GM18520 (cell line): ENCODE results near the gene ACTBL2.
"Not testable (repeated sequence)": the region's sequence is repeated elsewhere in the genome, so short reads cannot be mapped to it uniquely, and the experiment has no call there.

Source experiments
- ATAC-seq: cut with Tn5 transposase; IDR thresholded peaks from one replicate; pipeline ENCODE4 v1.9.1; 2021; ENCODE audit not compliant: unreplicated experiment

The ACTBL2 gene

DNA sequence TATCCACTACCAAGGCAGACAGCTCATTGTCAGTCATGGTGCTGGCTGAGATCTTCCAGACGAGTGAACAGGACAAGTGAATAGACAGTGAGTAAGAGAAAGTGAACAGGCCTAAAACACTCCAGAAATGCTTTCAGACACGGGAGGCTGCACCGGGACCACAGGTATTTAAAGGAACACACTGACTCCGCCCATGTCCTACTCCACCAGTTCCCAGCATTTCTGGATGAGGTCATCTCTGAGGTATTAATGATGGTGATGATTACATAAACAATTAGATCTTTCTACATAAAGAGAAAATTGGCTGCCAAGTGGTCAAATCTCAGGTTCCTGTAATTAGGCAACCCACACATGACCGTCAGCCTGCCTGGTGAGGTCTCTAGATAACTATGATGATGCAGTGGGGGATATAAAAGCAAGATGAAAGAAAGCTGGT, at the start of gene ACTBL2:
ACTBL2 (minus strand) TSS at position 141 of the 436 bp plus-strand sequence; CDS start at position 37, 104 bp downstream.
- no peak for ATAC-seq

DNA sequence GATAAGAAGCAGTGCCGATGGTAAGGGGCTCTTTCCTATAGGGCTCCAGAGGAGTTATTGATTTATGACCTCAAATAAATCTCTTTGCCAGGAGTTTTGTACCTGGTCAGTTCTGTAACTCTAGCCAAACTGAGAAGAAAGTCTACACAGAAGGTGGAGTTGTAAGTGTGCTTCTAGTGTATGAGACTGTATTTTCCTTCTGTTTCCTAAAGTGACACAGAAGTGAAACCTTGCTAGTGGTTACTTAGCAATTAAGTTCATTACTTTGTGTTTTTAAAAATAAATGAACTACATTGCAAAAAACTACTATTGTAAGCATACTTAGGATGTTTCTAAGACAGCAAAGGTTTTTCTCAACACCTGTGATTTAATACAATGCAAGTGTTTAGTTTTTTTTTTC, 48.7 kb upstream of the ACTBL2 start:
- no peak for ATAC-seq

GRCh38 chr5:57529864-57530263, 47.3 kb upstream of the ACTBL2 start:
- no peak for ATAC-seq

GRCh38 chr5:57527870-57528269, 45.3 kb upstream of the ACTBL2 start:
- no peak for ATAC-seq

GRCh38 chr5:57524348-57525060, 41.9 kb upstream of the ACTBL2 start:
- no peak for ATAC-seq

GRCh38 chr5:57522477-57522876, 39.9 kb upstream of the ACTBL2 start:
- not testable (repeated sequence) for ATAC-seq

GRCh38 chr5:57518415-57518814, 35.8 kb upstream of the ACTBL2 start:
- not testable (repeated sequence) for ATAC-seq

DNA sequence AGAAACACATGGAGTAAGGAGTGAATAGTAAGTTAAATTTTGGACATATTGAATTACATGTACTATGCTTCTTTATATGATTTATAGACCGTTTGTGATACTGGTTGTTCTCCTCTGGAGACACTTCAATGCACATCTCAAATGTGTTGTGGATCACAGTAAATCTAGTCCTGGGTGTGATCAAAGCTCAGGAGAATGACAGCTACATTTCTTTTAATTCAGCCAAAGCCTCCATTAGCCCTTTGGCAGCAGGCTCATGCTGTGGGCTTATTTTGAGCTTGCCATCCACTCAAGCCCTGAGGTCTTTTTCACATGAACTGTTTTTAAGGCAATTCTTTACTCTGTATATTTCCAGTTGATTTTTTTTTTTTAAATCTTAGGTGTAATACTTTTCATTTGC, 34.6 kb upstream of the ACTBL2 start:
- no peak for ATAC-seq

- ATAC-seq: no peak
Measured at GRCh38 chr5:57513785-57514184, 31.2 kb upstream of the ACTBL2 start.

DNA sequence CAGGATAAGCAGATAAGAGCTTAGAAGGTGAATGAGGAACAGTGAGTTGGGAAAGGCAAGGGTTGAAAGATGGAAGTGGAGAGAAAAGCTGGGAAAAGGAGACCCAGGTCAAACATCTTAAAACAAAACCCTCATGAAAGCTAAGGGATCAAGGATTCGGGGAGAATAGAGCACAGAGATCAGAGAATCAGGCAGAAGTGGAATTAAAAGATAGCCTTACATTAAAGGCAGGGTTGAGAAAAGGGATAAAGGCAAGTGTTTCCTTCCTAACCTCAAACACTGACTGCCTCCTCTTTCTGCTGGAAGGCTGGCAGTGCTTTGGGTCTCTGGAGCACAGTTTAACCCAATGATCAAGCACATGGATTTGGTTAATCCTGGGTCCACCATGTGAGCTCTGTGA, 28.7 kb upstream of the ACTBL2 start:
- no peak for ATAC-seq

- ATAC-seq: no peak
Measured at GRCh38 chr5:57509501-57510260, 27.1 kb upstream of the ACTBL2 start.

- ATAC-seq: no peak
Measured at GRCh38 chr5:57508211-57508610, 25.6 kb upstream of the ACTBL2 start.

DNA sequence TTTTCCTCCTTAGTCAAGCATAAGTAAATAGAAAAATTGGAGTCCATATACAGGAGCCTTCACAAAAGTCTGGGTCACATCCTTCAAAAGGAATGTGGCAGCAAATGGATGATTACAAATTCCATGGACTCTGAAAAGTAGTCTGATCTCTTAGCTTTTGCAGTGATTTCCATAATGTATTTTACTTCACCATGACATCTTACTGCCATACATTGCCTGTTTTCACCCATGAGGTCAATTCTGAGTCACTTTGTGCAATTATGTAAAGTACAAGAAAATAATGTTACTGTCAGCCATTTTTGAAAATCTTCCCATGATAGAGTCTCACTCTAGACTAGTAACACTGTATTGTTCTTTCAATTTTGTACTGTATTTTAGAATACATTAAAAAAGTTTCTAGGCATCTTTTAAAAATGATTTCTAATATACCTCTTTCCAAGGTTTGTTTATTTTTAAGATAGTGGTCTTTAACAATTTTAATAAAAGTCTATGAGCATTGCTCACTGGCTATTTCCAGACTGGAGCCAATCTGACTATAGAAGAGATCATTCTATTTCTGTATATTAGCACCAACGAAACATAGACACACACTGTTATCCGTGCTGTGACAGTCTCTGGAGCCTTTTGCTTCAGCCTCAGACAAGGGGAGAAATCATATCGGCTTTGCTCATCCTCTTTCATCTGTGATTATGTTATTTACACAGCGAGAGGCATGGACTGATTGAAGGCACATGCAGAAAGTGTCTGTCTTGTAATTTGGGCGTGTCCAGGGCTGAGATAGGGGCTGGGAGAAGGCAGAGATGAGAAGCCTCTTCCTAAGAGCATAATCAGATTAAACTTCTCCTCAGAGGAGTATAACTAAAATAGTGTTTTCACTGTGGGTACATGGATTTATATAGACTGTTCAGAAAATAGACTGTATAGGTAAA, 22.9 kb upstream of the ACTBL2 start:
- ATAC-seq: no peak

- no peak for ATAC-seq
Measured at GRCh38 chr5:57504357-57504756, 21.7 kb upstream of the ACTBL2 start.

DNA sequence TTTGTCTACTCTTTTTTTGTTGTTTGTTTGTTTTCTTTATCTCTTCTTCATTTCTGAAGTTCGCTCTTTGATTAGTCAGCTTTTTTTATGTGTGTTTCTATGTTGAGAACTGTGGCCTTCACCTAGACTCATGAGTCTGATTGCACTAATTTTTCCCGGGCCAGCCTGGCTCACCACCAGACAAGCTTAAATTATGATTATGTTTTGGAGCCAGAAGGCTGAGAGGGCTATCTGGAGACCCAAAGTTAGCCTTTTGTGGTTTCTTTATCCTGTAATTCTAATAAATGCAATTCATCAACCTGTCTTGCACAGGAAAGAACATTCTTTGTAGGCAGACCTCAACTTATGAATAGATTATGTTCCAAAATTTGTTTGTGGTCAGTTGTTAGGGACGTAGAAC, 20.8 kb upstream of the ACTBL2 start:
- ATAC-seq: no peak

DNA sequence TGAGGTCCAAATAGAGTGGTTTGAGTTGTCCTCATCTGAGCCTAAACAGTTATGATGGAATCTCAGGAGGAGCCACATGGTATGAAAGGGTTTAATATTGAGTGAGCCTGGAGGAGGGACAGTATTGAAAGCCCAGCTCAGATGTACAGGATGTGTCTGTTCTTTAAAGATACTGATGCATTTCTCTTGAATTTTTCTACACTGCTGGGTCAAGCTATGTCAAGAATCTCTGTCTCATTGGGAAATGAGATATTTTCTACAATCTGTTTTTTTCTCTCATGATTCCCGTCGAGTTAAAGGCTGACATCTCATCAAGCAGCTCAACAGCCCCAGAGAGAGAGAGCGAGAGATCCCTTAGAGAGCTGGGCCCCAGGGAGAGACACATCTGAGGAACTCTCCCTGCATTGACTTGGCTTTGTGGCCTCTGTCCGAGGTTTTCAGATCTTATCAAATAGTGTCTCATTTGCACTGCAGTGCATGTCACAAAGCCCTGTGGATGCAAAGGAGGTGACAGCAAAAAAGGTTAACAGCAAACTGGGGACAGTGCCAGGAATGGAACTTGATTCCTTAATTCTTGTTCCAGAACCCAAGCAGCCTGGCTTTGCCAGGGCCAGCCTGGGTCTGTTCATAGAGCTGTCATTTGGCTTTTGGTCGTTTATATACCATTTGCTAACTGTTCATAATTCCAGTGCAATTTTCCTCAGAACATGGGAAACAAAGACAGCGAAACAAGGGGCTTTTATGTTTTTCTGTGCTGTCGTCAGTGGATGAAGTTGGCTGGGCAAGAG, 19.0 kb upstream of the ACTBL2 start:
- ATAC-seq: no peak

GRCh38 chr5:57499262-57500050, 16.8 kb upstream of the ACTBL2 start:
- ATAC-seq: peak; percentile 74

DNA sequence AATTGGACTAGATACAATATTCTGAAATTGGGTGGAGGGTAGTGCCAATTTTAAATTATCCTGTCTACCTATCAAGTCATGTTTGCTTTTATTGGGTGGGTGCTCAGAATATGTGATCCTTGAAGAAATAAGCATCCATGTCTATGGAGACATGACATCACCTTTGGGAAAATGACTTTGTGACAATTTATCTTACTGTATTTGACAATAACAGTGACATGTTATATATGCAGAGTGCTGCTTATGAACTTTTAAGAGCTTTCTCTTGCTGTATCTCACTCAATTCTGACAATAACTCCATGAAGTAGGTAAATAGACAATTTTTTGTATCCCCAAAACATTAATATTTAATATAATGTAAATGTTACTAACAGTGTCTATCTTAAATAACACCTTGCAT, 15.1 kb upstream of the ACTBL2 start:
- no peak for ATAC-seq

DNA sequence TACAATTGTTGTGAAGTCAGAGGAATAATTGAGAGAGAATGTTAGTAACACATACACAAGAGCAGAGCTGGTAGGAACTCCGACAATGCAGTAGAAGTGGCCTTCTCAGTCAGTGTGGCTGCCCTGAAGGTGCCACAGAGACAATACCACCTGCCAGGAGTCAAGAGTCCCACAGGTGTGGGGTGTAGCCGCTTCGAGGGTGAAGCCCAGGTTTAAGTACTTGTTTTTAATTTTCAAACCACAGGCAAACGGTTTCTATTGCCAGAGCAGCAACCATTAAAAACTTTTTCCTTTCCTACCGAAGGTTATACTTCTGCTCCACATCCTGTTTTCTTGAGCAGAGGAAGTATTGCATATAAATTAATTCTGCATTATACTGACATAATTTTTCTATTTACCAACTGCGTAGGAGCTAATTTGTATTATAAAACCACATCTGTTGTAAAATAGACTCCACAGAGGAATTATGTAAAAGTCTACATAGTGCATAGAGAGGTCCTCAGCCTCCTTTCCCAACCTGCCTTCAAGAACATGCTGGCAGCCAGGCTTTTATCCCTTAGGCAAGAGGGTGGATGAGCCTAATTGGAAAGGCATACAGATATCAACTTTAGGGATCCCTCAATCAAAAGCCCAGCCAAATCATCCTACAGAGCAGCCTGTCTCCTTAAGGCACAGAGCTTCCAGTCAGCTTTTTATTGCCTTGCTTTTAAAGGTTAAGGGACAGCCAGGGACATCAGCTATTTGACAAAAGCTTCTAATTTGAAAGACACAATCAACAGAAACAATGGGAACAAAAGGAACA, 12.9 kb upstream of the ACTBL2 start:
- ATAC-seq: no peak
